Upper lobe of left lung (tissue), 4 donors: ENCODE results near the gene KCNMA1.

ENCODE experiments used
- EP300 ChIP-seq, 4 donors: sonication (generic); formaldehyde crosslinking; IDR thresholded peaks; one replicate each; pipeline ENCODE4 v1.5.1; 2017; ENCODE audit warnings: antibody characterized with exemption in 4 of 4, control low read depth in 2 of 4
- POLR2A ChIP-seq, 4 donors: fragments of 450-650 bp; IDR thresholded peaks; one replicate each; pipeline ENCODE4 v1.5.1; 2016 to 2017; ENCODE audit warnings: antibody characterized with exemption in 4 of 4, mild to moderate bottlenecking in 2 of 4
- POLR2AphosphoS5 ChIP-seq, 2 donors: sonication (generic); formaldehyde crosslinking; IDR thresholded peaks; one replicate each; pipeline ENCODE4 v1.5.1; 2017; ENCODE audit warnings: antibody characterized with exemption in 2 of 2
- TF ChIP-seq, protein P1 (sequence below), 6 experiments: fragments of 450-650 bp in 4 of 6; fragments of 200-600 bp in 2 of 6; sonication (generic) in 2 of 6; IDR thresholded peaks; one replicate each; pipeline ENCODE4 v1.5.1; 2016 to 2019; ENCODE audit warnings: antibody characterized with exemption in 6 of 6

DNA sequence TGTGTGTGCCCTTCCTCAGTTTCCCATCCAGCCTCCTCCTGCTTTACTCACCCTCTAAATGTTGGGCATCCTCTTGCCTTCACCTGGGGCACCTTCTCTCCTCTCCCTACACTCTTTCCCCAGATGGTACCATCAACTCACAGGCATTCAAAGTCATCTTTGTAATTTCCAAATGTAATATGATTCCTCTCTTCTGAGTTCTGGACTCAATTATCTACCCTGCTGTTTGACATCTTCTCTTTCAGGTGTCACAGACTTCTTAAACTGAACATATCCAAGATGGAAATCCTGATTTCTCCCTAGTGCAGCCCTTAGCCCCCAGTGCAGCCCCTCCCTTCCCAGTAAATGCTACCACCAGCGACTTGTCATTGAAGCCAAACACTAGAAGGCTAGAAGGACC lies 422.8 kb downstream of the KCNMA1 start:
- no peak for TF ChIP-seq POLR2AphosphoS5 (IDR thresholded peaks at IDR 0.05)
- TF ChIP-seq POLR2A (IDR thresholded peaks at IDR 0.05) = no peak
- TF ChIP-seq EP300 (IDR thresholded peaks at IDR 0.05) = no peak
- TF ChIP-seq, protein P1, sequence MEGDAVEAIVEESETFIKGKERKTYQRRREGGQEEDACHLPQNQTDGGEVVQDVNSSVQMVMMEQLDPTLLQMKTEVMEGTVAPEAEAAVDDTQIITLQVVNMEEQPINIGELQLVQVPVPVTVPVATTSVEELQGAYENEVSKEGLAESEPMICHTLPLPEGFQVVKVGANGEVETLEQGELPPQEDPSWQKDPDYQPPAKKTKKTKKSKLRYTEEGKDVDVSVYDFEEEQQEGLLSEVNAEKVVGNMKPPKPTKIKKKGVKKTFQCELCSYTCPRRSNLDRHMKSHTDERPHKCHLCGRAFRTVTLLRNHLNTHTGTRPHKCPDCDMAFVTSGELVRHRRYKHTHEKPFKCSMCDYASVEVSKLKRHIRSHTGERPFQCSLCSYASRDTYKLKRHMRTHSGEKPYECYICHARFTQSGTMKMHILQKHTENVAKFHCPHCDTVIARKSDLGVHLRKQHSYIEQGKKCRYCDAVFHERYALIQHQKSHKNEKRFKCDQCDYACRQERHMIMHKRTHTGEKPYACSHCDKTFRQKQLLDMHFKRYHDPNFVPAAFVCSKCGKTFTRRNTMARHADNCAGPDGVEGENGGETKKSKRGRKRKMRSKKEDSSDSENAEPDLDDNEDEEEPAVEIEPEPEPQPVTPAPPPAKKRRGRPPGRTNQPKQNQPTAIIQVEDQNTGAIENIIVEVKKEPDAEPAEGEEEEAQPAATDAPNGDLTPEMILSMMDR (IDR thresholded peaks at IDR 0.05) = no peak
